Suppressor macrophage treated with lipopolysaccharide for 1 hour (primary cell): Measurements from ENCODE around the gene SLC7A1.
A peak's percentile ranks its signal among the peaks of the same experiment; 100 is the strongest.

Experiments used
- DNase-seq, 3 donors: peaks; one replicate each; pipeline ENCODE4 v3.0.0-alpha.2; 2020 to 2022

The SLC7A1 gene

GRCh38 chr13:29582171-29582570, 13.3 kb downstream of the SLC7A1 start:
- DNase-seq, result no peak

- DNase-seq, result no peak
Measured at GRCh38 chr13:29581666-29582065, 13.8 kb downstream of the SLC7A1 start.

GRCh38 chr13:29579094-29579493, 16.4 kb downstream of the SLC7A1 start:
- no peak for DNase-seq

- no peak for DNase-seq
Measured at GRCh38 chr13:29578300-29579085, 17.0 kb downstream of the SLC7A1 start.

GRCh38 chr13:29577136-29578051, 18.1 kb downstream of the SLC7A1 start:
- DNase-seq, result peak; percentile 28 to 43 (median 39)

- no peak for DNase-seq
Measured at GRCh38 chr13:29576581-29576980, 18.9 kb downstream of the SLC7A1 start.

- no peak for DNase-seq
Measured at GRCh38 chr13:29575098-29575497, 20.4 kb downstream of the SLC7A1 start.

- peak; percentile 66 to 72 (median 72) for DNase-seq
Measured at GRCh38 chr13:29573190-29573589, 22.3 kb downstream of the SLC7A1 start.

- no peak for DNase-seq
Measured at GRCh38 chr13:29572575-29572974, 22.9 kb downstream of the SLC7A1 start.

- DNase-seq, result no peak
Measured at GRCh38 chr13:29571876-29572570, 23.5 kb downstream of the SLC7A1 start.

- no peak for DNase-seq
Measured at GRCh38 chr13:29570051-29570654, 25.3 kb downstream of the SLC7A1 start.

- DNase-seq, result no peak
Measured at GRCh38 chr13:29569253-29570050, 26.0 kb downstream of the SLC7A1 start.

GRCh38 chr13:29568731-29569130, 26.8 kb downstream of the SLC7A1 start:
- no peak for DNase-seq

- no peak for DNase-seq
Measured at GRCh38 chr13:29567411-29567810, 28.1 kb downstream of the SLC7A1 start.

- DNase-seq, result no peak
Measured at GRCh38 chr13:29566206-29566605, 29.3 kb downstream of the SLC7A1 start.

GRCh38 chr13:29564818-29565217, 30.7 kb downstream of the SLC7A1 start:
- DNase-seq, result no peak

- no peak for DNase-seq
Measured at GRCh38 chr13:29564373-29564772, 31.1 kb downstream of the SLC7A1 start.

- DNase-seq, result no peak
Measured at GRCh38 chr13:29563941-29564340, 31.5 kb downstream of the SLC7A1 start.

GRCh38 chr13:29562786-29563438, 32.6 kb downstream of the SLC7A1 start:
- no peak for DNase-seq

GRCh38 chr13:29561918-29562317, 33.6 kb downstream of the SLC7A1 start:
- DNase-seq, result no peak

GRCh38 chr13:29556742-29557141, 38.7 kb downstream of the SLC7A1 start:
- DNase-seq, result no peak
